GM18868 (cell line): ENCODE measurements around the gene KLHDC3.
"Not testable (repeated sequence)": the region's sequence is repeated elsewhere in the genome, so short reads cannot be mapped to it uniquely, and the experiment has no call there.

ENCODE experiments used
- ATAC-seq: cut with Tn5 transposase; IDR thresholded peaks from one replicate; pipeline ENCODE4 v1.9.1; 2021; ENCODE audit warnings: mild to moderate bottlenecking, moderate library complexity; ENCODE audit not compliant: unreplicated experiment

KLHDC3 gene

DNA sequence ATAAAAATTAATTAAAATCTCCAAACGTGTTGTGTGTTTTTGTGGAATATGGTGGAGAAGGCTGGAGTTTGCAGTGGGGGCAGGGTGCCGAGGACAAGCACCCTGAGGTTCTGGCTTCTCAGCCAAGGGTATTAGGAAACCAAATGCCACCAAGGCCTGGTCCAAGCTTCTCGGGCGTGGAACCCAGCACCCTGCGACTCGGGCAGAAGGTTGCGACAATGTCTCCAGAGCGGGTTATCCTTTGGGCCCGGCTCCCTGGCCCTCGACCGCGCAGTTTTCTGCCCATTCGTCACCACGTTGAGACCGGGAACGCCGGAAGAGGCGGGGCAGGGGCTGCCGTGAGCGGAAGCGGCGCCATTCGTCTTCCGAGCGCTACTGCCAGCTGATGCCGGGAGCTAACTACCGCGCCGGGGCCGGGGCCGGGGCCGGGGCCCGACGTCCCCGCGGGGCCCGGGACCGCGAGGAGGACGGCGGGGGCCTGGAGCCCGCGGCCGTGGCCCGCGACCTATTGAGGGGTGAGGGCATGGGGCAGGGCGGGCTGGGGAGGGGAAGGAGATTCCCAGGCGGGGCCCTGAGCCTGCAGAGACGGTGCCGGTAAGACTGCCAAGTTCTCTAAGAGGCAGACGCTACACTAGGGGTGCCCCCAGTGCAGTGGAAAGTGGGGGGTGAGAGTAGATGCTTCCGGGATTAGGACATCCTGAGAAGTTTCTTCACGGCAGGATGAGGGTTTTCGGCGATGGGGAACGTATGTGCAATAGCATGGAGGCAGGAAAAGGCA, 7.4 kb downstream of the KLHDC3 start, which contains the start of gene RRP36:
TSS of gene RRP36 (plus strand) at position 354 of the 778 bp plus-strand sequence. CDS start at position 386, 32 bp downstream.
- peak; percentile 81 for ATAC-seq

DNA sequence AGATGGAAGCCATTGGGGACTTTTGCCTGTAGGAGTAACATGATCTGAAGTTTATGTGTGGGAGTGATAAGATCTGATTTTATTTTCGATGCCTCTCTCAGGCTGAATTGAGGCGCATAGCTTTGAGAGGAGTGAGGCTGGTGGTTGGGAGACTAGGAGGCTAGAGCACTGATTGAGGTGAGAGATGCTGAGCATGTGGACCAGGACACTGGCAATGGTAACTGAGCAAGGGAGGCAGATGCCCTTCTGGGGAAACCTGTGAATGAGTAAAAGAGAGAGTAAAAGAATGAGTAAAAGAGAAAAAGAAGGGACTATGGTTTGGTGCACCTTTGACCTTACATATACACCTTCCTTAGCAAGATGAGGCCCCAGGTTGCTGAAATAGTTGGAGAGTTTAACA, 10.4 kb downstream of the KLHDC3 start:
- no peak for ATAC-seq

DNA sequence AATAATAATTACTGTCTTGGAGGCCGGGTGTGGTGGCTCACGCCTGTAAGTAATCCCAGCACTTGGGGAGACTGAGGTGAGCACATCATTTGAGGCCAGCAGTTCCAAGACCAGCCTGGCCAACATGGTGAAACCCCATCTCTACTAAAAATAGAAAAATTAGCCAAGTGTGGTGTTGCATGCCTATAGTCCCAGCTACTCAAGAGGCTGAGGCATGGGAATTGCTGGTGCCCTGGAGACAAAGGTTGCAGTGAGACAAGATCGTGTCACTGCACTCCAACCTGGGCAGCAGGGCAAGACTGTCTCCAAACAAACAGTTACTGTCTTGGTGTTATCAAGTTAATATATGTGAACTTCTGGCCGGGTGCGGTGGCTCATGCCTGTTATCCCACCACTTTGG, 12.3 kb downstream of the KLHDC3 start:
- ATAC-seq, result no peak

DNA sequence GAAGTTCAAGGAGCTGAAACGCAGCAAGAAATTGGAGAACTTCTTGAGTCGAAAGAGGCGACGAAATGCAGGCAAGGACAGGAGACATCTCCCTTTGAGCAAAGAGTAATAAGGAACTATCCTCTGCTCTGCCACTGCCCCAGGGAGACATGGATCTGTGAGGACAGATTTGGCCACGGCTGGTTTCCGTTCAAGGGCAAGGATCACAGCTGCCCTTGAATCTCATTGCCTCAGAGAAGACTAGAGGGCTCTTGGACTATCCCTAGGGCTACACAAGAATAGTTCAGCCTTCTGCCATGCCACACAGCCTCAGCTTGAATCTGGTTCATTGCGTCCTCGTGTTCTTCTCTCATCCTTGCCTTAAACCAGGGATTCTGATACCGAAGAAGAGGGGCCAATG, 15.1 kb downstream of the KLHDC3 start:
- ATAC-seq, result no peak

DNA sequence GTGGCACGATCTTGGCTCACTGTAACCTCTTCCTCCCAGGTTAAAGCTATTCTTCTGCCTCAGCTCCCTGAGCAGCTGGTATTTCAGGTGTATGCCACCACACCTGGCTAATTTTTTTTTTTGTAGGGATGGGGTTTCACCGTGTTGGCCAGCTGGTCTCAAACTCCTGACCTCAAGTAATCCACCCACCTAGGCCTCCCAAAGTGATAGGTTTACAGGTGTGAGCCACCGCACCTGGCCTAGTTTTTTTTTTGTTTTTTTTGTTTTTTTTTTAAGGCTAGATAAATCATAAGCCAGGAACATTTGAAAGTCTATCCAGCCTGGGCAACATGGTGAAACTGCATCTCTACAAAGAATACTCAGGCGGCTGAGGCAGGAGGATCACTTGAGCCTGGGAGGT, 18.3 kb downstream of the KLHDC3 start:
- no peak for ATAC-seq

DNA sequence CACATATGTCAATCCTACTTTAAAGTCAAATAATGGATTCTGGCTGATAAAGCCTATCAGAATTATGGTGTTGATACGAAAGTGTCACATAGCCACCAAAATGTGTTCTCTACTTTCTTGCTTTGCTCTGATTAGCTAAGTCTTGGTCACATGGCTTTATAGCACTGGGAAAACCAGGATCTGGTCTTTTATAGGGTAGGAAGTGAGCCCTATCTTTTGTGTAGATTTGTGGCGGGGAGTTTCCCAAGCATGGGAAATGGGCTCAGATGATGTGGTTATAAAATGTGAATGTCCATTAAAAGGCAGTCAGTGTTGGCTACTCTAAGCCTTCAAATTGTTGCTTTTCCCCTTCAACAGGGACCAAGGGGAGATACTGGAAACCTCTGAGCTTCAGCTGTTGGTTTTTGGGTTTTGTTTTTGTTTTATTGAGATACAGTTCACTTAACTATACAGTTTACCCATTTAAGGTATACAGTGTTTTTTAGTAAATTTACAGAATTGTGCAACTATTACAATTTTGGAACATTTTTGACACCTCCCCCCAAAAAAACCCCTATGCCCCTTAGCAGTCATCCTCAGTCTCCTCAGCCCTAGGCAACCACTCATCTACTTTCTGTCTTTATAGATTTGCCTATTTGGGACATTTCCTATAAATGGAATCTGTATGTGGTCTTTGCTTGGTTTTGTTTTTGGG, 19.6 kb downstream of the KLHDC3 start:
- no peak for ATAC-seq

DNA sequence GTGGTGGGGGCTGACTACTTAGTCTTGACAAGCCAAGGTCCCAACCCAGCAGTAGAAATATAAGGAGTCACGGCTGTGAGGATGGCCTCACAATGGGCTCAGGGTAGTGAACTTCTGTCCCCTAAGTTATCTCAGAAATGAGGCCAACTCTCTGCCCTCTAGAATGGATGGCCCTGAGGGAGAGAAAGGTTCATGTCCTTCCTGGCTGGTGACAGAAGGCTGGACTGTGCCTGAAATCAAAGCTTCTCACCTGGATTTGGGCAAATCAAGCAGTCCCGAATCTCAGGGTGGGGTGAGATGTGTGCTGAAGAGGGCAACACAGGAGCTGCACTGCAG, 20.1 kb downstream of the KLHDC3 start:
- ATAC-seq, result no peak

DNA sequence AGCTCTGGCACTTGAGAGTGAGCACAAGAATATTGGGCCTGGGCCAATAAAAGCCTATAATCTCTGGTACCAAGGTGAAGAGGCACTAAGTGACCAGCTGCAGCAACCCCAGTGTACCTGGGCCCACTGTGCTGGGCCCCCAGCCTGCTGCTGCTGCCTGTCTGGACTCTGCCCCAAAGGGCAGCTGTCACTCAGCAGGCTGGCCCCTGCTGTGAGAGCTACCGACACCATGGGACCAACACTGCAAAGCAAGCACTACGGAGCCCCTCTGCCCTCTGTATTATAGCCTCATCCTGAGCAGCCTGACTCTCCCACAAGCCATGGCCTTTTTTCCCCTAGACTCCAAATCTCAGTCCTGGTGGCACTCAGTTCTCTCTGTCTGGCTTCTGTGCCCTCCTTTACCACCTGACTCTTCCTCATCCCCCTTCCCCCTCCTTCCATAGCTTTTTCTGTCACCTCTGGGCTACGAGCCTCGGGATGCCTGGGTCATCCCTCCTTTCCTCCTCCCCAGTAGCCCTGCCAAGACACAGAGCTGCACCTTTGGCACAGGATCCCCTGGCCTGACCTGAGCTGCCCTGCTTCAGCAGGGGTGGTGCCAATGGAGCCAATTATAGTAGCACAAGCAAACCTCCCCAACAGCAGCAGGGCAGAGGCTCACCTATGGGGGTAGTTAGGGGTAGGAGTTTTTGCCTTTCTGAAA, 21.6 kb downstream of the KLHDC3 start:
- no peak for ATAC-seq

DNA sequence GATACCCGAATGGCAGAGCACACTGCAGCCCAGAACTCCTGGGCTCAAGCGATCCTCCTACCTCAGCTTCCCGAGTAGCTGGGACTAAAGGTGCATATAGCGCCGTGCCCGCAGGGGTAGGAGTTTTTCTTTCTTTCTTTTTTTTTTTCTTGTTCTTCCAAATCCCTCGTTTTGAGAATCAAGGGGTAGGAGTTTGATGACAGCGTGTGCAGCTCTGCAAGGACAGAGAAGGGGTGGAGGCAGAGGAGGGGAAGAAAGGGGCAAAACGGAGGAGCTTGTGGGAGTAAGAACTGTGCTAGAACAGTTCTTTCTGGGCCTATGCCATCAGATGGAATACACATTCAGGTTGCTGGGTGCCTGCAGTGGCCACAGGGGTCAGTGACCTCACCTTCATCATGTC, 22.7 kb downstream of the KLHDC3 start:
- ATAC-seq, result no peak

DNA sequence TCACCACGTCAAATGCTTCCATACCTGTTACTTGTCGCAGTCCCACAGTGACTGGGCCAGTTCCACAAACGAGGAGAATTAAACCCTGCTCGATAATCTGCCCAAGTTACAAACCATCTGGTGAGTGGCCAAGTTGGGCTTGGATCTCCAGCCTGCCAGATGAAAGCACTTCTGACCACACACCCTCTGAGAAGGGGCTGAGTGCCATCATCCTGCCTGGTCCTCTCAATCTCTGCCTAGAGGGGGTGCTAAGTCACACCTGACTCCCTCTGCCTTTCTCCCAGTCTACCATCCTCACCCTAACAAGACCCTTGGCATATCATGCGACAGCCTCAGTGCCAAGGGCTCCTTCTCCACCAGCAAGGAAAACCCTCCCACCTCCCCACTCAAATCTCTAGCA, 23.1 kb downstream of the KLHDC3 start:
- ATAC-seq, result no peak

DNA sequence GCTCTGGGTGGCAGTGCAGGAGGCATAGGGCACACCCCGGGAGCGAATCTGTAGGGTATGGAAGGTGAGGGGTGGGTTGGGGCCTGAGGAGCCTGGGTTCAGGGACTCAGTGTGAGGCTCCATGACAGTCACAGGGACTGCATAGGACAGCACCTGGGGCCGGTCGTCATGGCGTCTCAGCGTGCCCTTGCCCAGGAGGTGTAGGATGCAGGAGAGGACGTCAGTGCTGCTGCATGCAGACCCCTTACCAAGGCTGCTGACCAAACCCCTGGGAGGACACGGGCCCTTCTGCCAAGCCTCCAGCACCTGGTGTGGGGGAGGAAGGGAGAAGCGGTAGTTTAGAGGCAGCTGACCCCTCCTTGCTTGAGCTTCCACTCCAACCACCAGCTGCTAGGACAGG, 23.7 kb downstream of the KLHDC3 start:
- no peak for ATAC-seq

DNA sequence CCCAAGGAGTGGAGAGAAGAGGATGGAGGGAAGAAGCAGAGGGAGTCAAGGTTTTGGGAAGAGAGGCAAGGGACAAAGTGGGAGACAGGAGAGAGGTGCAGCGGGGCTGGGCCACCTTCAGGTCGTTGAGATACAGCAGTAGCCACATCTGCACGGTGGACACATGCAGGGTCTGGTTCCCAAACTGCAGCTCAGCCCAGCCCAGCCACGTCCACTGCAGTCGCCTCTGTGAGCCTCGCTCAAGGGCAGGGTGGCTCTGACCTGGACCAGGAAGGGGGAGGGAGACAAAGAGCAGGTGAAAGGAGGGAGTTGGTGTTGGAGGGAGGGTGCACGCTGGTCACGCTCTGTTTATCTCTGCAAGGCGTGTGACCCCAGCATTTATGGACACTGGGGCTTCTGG, 24.7 kb downstream of the KLHDC3 start:
- ATAC-seq, result no peak

DNA sequence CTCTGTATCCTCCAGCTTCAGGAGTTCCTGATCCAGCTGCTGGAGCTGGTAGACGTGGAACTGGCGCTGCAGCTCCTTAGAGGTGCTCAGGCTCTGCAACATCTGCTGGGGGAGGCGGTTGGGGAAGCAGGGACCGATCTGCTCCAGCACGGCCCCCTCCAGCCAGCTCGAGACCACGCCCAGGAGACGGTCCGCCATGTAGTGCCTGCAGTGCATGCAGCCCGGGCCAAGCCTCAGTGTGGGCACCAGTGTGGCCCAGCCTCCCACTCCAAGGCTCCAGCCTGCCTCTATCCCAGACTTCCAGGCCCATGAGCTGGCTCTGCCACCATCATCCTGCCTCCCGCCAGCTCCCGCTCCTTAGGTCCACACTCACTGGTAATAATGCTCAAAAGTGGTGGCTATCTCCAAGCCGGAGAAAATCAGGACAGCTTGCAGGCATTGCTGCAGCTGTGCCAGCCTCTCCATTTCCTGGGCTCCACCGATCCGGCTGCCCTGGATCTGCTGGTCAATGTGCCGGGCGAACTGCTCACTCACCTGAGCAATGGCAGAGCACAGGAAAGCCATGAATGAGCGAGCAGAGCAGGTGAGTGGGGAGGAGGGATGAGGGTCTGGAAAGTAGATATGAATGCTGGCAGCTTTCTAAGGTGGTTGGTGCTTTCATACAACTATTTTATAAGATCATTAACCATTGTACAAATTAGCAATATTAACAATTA, 26.7 kb downstream of the KLHDC3 start:
- ATAC-seq, result no peak

DNA sequence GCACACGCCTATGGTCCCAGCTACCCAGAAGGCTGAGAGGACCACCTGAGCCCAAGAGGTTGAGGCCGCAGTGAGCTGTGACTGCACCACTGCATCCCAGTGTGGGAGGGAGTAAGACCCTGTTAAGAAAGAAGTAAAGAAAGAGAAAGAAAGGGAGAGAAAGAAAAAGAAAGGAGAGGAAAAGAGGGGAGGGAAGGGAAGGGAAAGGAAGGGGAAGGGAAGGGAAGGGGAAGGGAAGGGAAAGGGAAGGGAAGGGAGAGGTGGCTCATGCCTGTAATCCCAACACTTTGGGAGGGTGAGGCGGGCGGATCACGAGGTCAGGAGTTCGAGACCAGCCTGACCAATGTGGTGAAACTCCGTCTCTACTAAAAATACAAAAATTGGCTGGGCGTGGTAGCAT, 27.4 kb downstream of the KLHDC3 start:
- ATAC-seq, result not testable (repeated sequence)

DNA sequence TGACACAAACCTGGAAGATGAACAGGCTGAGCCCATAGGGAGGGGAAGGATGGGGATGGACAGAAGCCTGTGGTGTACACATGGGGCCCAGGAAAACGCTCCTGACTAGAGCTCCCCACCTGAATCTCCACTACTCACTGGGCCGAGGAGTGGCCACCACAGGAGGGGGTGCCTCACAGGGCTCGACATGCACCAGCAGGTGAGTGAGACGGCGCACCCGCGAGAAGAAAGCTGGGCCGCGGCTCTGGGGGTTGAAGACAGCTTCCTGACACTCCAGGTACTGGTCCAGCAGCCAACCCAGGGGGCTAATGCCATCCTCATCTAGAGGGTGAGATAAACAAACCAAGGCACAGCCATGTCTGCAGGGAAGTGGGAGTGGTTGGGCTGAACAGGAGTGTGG, 29.3 kb downstream of the KLHDC3 start:
- no peak for ATAC-seq

DNA sequence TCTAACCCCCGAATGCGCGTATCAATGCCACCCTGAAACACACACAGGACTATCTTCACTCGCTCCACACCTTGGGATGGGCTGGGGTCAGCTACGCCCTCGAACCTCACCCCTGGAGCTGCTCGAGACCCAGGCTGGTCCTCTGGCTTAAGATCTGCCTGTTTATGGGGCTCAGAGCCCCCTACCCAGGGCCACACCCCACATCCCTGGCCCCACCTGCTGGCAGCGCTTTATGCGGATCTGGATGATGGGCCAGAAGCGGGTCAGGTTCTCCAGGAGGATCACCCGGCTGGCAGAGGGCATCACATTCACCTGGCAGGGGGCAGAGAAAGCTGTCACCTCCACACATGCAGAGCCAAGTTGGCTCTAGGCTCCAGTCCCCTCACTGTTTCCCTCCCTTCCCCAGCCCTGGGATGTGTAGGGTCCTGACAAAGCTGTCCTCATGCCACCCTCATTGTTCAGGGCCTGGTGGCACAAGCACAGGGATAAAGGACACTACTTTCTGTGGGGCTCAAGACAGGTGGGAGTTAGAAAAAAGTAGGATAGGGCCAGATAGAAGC, 31.4 kb downstream of the KLHDC3 start:
- ATAC-seq, result no peak

DNA sequence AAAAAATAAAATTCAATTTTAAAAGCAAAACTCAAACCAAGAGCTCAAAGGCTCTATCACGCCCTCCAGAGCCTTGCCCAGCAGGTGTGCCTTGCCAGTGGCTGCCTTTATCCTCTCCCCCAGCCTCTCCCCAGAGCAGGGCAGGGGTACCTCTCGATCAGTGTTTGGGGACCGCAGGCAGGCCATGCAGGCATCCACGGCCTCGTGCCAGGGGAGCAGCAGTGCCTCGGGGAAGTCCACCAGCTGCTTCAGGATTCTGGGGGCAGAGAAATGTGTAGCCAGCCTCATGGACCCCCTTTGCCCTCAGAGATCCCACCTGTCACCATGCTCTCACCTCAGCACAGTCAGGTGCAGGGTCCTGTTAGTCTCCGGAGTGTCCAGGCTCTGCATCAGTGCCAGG, 33.9 kb downstream of the KLHDC3 start:
- no peak for ATAC-seq

DNA sequence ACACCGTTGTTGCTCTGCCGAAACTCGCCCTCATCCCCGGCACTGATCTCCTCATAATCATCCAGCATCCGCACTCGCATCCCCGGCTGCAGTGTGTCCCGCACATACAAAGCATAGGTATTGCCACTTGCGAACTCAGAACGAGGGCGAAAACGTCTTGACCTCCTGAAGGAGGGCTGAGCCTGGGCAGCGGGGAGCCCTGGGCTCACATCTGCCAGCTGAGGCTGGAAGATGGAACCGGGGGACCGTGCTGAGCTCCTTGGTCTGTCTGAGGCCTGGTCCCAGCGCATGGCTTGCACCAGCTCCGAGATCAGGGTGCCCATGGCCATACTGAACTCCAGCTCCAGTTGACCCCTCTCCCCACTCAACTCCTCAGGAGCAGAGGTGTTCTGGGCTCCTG, 36.9 kb downstream of the KLHDC3 start:
- ATAC-seq, result no peak

DNA sequence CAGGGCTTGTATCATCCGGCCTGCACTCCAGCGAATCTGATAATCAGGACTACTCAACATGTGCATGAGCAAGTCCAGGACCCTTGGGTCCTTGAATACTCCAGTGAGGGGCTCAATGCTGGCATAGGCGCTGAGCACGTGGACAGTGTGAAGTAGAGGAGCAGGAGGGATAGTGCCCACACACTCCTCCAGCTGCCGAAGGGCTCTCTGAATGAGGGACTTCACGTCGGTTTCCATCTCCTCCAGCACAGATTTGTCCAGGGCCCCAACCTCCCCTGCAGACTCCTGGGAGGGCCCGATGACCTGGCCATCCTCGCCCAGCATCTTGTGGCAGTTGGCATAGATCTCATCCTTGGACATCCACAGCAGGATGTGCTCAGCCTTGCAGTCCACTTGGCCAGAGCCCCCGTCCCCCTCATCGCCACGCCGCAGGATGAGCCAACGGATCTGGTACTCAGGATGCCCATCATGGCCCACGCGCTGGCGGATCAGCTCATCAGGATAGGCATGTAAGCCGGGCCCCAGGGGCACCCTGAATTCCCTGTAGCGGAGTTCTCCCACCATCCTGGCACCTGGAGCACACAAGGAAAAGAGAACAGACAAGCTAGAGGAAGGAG, 38.3 kb downstream of the KLHDC3 start:
- no peak for ATAC-seq

DNA sequence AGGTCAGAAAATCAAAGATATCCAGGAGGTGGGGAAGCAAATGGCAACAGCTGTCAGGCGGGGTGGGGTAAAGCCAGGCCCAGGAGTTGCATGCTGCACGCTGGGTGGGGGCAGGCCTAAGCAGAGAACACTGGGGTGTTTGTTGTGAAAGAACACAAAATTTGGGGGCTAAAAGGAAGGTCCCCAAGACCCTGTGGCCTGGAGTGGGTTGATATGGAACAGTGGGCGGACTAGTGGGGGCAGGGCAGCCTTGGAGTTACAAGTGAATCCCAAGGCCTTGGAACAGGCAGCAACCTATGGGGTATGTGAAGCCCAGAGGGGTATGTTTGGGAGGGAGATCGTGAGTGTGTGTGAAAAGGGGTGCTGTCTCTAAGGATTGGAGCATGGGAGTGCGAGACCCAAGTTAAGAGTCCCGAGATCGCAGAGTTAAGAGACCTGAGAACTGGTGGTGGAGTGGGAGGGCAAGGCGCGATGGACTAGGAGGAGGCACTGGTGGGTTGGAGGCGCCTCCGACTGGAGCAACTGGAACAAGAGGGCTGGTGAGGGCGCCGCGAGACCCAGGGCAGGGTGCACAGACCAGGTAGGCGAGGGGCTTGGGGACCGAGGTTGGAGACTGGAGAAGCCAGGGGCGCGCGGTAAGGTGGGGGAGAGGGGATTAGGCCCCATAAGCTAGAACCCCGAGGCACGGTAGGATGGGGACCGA, 38.9 kb downstream of the KLHDC3 start:
- peak; percentile 18 for ATAC-seq
